HG03342 (cell line): ENCODE results near the gene NNT.
"Not testable (repeated sequence)": the region's sequence is repeated elsewhere in the genome, so short reads cannot be mapped to it uniquely, and the experiment has no call there.

Experiments
- ATAC-seq: cut with Tn5 transposase; IDR thresholded peaks from one replicate; pipeline ENCODE4 v1.9.1; 2021; ENCODE audit warnings: mild to moderate bottlenecking, moderate library complexity; ENCODE audit not compliant: unreplicated experiment

NNT gene

DNA sequence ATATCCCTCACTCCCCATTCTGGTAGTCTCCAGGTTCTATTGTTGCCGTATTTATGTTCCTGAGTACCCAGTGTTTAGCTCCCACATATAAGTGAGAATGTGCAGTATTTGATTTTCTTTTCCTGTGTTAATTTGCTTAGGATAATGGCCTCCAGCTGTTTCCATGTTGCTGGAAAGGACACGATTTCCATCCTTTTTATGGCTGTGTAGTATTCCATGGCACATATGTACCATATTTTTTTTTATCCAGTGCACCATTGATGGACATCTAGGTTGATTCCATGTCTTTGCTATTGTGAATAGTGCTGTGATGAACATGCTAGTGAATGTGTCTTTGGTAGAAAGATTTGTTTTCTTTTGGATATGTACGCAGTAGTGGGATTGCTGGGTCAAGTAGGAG lies 98.2 kb downstream of the NNT start:
- no peak for ATAC-seq

DNA sequence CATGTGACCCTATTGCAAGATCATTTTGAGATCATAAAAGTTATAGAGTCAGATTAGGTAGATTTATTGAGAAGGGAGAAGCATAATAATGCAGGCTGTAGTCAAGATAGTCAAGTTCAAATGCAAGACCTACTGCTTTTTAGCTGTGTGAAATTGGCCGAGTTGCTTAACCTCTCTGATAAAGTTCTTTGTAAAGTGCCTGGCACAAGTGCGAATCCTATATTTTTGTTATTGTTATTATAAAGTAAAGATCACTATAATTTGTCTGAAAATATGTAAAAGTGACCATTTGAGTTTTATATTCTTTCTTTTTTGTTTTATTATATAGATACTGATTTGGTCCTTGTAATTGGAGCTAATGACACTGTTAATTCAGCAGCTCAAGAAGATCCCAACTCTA lies 99.3 kb downstream of the NNT start:
- no peak for ATAC-seq

DNA sequence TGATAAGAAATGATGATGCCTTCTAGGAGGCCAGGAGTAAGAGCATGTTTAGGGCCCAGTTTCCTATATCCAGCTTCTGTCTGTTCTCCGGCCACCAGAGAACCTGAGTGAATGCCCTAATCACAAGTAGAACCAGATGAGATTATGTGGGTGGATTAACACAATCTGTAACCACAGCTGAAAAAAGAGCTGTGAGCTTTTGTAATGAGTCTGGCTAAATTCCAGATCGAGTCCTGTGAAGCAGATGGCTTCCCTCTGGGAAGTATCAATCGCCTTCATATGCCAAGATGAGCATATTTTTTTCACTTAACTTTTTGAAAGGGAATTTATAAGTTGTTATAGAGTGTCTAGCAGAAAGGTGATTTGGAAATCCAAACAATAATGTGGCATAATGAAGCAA lies 99.8 kb downstream of the NNT start:
- no peak for ATAC-seq

DNA sequence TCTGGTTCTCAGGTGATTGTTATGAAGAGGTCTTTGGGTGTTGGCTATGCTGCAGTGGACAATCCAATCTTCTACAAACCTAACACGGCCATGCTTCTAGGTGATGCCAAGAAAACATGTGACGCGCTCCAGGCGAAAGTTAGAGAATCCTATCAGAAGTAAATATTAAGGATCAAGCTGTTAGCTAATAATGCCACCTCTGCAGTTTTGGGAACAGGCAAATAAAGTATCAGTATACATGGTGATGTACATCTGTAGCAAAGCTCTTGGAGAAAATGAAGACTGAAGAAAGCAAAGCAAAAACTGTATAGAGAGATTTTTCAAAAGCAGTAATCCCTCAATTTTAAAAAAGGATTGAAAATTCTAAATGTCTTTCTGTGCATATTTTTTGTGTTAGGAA lies 101.3 kb downstream of the NNT start:
- ATAC-seq, result no peak

DNA sequence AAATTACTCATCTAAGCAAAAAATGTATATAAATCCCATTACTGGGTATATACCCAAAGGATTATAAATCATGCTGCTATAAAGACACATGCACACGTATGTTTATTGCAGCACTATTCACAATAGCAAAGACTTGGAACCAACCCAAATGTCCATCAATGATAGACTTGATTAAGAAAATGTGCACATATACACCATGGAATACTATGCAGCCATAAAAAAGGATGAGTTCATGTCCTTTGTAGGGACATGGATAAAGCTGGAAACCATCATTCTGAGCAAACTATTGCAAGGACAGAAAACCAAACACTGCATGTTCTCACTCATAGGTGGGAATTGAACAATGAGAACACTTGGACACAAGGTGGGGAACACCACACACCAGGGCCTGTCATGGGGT lies 103.6 kb downstream of the NNT start:
- not testable (repeated sequence) for ATAC-seq

DNA sequence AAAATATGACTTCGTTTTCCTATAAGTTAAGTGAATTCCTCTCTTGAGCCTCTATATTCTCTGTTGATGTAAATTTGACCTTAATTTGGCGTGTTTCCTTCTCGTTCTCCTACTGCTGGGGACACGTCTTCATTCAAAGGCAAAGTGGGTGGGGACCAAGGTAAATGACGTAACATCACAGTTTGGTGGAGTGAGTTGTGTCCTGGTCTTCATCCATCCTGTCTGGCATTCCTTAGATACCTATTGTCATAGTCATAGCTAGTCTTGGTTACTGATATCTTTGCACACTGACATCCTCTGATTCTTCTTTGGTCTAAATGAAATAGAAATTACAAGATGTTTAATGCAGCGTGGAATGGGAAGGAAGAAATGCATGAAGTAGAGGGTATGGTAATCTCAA lies 108.5 kb downstream of the NNT start:
- ATAC-seq, result no peak

DNA sequence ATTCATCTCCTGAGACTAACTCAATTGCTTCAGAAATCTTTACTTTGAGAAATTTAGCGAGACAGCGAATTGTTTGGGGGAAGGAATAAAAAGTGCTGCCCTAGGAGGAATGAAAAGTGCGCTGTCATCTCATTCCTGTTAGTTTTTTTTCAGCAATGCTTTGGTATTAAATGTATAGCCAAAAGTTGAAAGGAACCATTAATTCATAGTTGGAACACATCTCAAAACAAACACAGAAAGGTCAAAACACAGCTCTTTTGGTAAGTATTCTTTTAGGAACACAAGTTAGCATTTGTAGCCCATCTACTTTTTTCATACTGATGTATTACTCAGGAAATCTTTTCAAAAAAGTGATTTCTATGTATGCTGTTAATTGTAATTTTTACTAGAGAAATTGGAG lies 109.1 kb downstream of the NNT start:
- ATAC-seq, result no peak

DNA sequence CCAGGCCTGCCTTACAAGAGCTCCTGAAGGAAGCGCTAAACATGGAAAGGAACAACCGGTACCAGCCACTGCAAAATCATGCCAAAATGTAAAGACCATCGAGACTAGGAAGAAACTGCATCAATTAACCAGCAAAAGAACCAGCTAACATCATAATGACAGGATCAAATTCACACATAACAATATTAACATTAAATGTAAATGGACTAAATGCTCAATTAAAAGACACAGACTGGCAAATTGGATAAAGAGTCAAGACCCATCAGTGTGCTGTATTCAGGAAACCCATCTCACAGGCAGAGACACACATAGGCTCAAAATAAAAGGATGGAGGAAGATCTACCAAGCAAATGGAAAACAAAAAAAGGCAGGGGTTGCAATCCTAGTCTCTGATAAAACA lies 116.8 kb downstream of the NNT start:
- not testable (repeated sequence) for ATAC-seq

DNA sequence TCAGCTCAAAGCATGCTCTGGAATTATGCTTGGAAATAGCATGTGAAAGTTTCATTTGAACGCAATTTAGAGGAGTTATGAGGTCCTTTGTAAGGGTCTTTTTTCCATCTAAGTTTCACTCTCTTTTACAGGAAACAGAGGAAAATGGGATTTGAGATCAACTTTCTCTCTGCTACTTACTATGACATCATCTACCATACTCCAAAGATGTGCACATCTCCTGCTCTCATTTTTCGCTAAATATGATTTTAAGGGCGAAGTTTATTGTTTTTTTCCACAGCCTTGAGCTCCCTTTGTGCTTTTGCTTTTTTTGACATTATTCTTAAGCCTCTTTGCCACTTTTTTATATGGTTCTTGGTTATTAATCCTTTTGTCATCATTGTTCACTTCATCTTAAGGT lies 125.6 kb downstream of the NNT start:
- no peak for ATAC-seq

DNA sequence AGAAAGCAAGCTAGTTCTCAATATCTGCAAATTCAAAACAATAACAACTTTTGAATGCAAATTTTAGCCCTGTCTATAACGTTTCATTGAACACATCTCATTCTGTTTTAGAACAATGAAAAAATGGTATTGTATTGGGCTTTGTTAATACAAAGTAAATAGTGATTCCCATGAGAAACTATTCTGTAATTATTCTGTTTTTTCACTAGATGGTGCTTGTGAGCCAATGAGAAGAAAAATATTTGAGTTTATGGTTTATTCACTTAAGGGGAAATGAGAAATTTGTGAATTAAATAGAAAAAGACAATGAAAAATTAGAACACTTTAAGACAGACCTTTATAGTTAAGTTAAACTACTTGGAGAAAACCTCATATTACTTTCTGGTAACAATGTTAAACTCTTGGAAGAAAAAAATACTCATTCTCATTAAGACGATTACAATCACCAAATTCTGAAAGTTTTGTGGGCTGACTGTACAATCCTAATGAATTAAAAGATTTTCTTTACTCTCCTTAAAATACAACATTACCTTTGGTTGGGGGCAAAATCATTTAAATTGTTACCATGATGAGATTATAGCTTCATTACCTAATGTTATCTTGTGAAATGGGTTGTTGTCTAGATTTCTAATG lies 127.0 kb downstream of the NNT start:
- no peak for ATAC-seq

DNA sequence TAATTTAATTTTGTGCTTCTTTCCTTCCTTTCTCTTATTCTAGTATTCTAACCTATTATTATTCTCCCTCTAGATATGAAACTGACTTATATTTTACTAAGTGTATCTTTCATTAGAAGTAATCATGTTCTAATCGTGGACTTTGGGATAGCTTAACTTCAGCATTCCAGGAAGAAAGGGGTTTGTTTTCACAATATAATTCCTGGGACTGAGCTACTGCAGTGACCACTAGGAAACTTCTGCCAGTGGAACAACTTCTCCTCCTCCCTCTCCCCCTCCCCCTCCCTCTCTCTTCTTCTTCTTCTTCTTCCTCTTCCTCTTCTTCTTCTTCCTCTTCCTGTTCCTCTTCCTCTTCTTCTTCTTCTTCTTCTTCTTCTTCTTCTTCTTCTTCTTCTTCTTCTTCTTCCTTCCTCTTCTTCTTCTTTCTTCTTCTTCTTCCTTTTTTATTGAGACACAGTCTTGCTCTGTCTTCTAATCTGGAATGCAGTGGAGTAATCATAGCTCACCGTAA lies 127.9 kb downstream of the NNT start:
- ATAC-seq, result no peak

DNA sequence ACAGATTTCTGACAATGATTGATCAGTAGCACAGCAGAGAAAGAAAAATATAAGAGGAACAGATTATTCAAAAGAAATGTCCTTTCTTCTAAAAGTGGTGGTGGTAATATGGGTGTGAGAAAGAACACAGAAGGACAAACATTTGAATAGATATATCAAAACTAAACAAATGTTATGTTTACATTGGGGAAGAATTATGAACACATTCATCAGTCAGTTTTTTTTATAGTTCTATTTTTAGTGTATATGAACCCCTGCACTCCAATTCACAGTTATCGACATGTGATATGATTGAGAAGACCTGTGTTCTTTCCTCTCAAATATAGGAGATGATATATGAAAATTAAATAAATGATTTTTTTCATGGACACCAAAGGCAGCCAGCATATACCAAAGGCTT lies 128.6 kb downstream of the NNT start:
- no peak for ATAC-seq

DNA sequence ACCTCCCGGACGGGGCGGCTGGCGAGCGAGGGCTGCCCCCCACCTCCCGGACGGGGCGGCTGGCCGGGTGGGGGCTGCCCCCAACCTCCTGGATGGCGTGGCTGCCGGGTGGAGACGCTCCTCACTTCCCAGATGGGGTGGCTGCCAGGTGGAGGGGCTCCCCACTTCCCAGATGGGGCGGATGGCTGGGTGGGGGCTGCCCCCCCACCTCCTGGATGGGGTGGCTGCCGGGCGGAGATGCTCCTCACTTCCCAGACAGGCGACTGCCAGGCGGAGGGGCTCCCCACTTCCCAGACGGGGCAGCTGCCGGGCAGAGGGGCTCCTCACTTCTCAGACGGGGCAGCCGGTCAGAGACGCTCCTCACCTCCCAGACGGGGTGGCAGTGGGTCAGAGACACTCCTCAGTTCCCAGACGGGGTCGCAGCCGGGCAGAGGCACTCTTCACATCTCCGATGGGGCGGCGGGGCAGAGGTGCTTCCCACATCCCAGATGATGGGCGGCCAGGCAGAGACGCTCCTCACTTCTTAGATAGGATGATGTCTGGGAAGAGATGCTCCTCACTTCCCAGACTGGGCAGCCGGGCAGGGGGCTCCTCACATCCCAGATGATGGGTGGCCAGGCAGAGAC lies 143.1 kb downstream of the NNT start:
- not testable (repeated sequence) for ATAC-seq

DNA sequence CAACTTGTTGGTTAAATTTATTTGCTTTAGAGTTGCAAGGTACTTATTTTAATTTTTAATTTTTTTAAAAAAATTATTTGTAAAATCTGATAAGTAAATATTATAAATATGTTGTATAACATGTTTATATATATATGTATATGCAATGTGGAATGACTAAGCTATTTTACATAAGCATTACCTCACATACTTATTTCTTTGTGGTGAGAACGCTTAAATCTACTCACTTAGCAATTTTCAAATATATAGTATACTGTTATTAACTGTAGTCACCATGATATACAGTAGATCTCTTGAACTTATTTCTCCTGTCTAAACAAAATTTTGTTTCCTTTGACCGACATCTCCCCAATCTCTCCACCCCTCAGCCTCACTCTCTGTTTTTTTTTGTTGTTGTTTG lies 147.8 kb downstream of the NNT start:
- no peak for ATAC-seq

DNA sequence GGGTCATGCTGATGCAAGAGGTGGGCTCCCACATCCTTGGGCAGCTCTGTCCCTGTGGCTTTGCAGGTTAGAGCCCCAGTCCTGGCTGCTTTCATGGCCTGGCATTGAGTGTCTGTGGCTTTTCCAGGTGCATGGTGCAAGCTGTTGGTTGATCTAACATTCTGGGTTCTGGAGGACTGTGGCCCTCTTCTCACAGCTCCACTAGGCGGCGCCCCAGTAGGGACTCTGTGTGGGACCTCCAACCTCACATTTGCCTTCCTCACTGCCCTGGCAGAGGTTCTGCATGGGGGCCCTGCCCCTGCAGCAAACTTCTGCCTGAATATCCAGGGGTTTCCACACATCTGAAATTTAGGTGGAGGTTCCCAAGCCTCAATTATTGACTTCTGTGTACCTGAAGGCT lies 150.1 kb downstream of the NNT start:
- ATAC-seq, result no peak
